GM23338 (cell line): ENCODE data around the gene UFD1. TPM values are rescaled to one million over a fixed set of nuclear protein-coding genes. Genes with fewer than 3 reads are reported as not detected.

ENCODE experiments used
- ATAC-seq: fragments of 200-7000 bp; cut with Tn5 transposase; 3 replicates; pipeline ENCODE4 v1.9.1; 2020
- DNase-seq: peaks from one replicate; pipeline ENCODE4 v3.0.0-alpha.2; 2015; ENCODE audit warnings: low spot score
- H2AFZ ChIP-seq: fragments of 200-600 bp; sonication (generic); 2 replicates; pipeline ENCODE4 v1.8.0; 2016; ENCODE audit warnings: antibody characterized with exemption, mild to moderate bottlenecking, moderate library complexity
- H3F3A ChIP-seq: fragments of 200-600 bp; sonication (generic); replicated peaks from 2 replicates; pipeline ENCODE4 v1.8.0; 2017; ENCODE audit warnings: antibody characterized with exemption, mixed run types, low read depth
- H3K27ac ChIP-seq: fragments of 200-600 bp; sonication (generic); 2 replicates; pipeline ENCODE4 v1.6.1; 2016; ENCODE audit warnings: low read depth
- H3K27me3 ChIP-seq: fragments of 200-600 bp; sonication (generic); 2 replicates; pipeline ENCODE4 v1.8.0; 2016; ENCODE audit warnings: mild to moderate bottlenecking, mixed run types, moderate library complexity; ENCODE audit not compliant: insufficient read depth
- H3K36me3 ChIP-seq: fragments of 200-600 bp; sonication (generic); 2 replicates; pipeline ENCODE4 v1.8.0; 2016; ENCODE audit warnings: mild to moderate bottlenecking; ENCODE audit not compliant: insufficient read depth
- H3K4me1 ChIP-seq: fragments of 200-600 bp; sonication (generic); 2 replicates; pipeline ENCODE4 v1.8.0; 2016; ENCODE audit warnings: mild to moderate bottlenecking, moderate library complexity; ENCODE audit not compliant: insufficient read depth
- H3K4me2 ChIP-seq: fragments of 200-600 bp; sonication (generic); 2 replicates; pipeline ENCODE4 v1.7.1; 2017; ENCODE audit warnings: mixed run types
- H3K4me3 ChIP-seq: fragments of 200-600 bp; sonication (generic); 2 replicates; pipeline ENCODE4 v1.6.1; 2016; ENCODE audit warnings: mixed run types
- H3K79me2 ChIP-seq: fragments of 200-600 bp; sonication (generic); replicated peaks from 2 replicates; pipeline ENCODE4 v1.8.0; 2017; ENCODE audit warnings: mild to moderate bottlenecking; ENCODE audit not compliant: insufficient read depth
- H3K9me2 ChIP-seq: fragments of 200-600 bp; sonication (generic); 2 replicates; pipeline ENCODE4 v1.8.0; 2017; ENCODE audit not compliant: insufficient read depth
- H4K20me1 ChIP-seq: fragments of 200-600 bp; sonication (generic); replicated peaks from 2 replicates; pipeline ENCODE4 v1.8.0; 2017; ENCODE audit warnings: mild to moderate bottlenecking; ENCODE audit not compliant: insufficient read depth
- H3K27ac Mint-ChIP-seq: 2 replicates; pipeline ENCODE4 v1.8.0; 2020; ENCODE audit warnings: inconsistent platforms, mild to moderate bottlenecking, moderate library complexity, mixed read lengths
- H3K27me3 Mint-ChIP-seq: 3 replicates; pipeline ENCODE4 v1.8.0; 2022; ENCODE audit warnings: low read depth, mild to moderate bottlenecking, moderate library complexity, mixed read lengths, inconsistent platforms; ENCODE audit not compliant: insufficient read depth, poor library complexity
- H3K36me3 Mint-ChIP-seq: 3 replicates; pipeline ENCODE4 v1.8.0; 2021; ENCODE audit warnings: low read depth, mild to moderate bottlenecking, inconsistent platforms, moderate library complexity, mixed read lengths
- H3K4me1 Mint-ChIP-seq: 3 replicates; pipeline ENCODE4 v1.8.0; 2020; ENCODE audit warnings: mild to moderate bottlenecking, inconsistent platforms, mixed read lengths
- H3K4me3 Mint-ChIP-seq: 3 replicates; pipeline ENCODE4 v1.8.0; 2021; ENCODE audit warnings: moderate library complexity, mild to moderate bottlenecking, inconsistent platforms, mixed read lengths
- H3K9me3 Mint-ChIP-seq: 3 replicates; pipeline ENCODE4 v1.8.0; 2020; ENCODE audit warnings: moderate library complexity, mild to moderate bottlenecking, inconsistent platforms, mixed read lengths
- EZH2 ChIP-seq: fragments of 200-600 bp; sonication (generic); IDR thresholded peaks from one replicate; pipeline ENCODE4 v1.8.0; 2017; ENCODE audit warnings: antibody characterized with exemption, mild to moderate bottlenecking, low read depth; ENCODE audit not compliant: unreplicated experiment
- EZH2phosphoT487 ChIP-seq: fragments of 200-600 bp; sonication (generic); IDR thresholded peaks from one replicate; pipeline ENCODE4 v1.8.1; 2018; ENCODE audit warnings: antibody characterized with exemption; ENCODE audit not compliant: unreplicated experiment
- NANOG ChIP-seq: IDR thresholded peaks from 2 replicates; pipeline ENCODE4 v1.6.1; 2016; ENCODE audit warnings: antibody characterized with exemption, borderline replicate concordance
- POLR2AphosphoS5 ChIP-seq: IDR thresholded peaks from 2 replicates; pipeline ENCODE4 v1.6.1; 2016; ENCODE audit warnings: antibody characterized with exemption, low read depth
- REST ChIP-seq: IDR thresholded peaks from one replicate; pipeline ENCODE4 v1.6.1; 2018; ENCODE audit warnings: antibody characterized with exemption; ENCODE audit not compliant: unreplicated experiment
- STAT1 ChIP-seq: IDR thresholded peaks from one replicate; pipeline ENCODE4 v1.6.1; 2016; ENCODE audit warnings: antibody characterized with exemption; ENCODE audit not compliant: unreplicated experiment
- ZNF114 ChIP-seq: fragments of 250-450 bp; sonication (Bioruptor Pico); IDR thresholded peaks from 2 replicates; pipeline ENCODE4 v1.5.0; 2020; ENCODE audit warnings: mild to moderate bottlenecking, moderate library complexity
- polyA plus RNA-seq: library from polyadenylated mRNA; unstranded; fragments of >200 nt; fragmentation: Nextera tagmentation; extraction: Ambion mirVana; gene quantifications from 2 replicates; pipeline ENCODE4 v1.2.1, GENCODE V29; 2016
- total RNA-seq: library from RNA; depleted of rRNA; stranded (reverse); fragments of >200 nt; shearing (Covaris generic); gene quantifications from 2 replicates; pipeline ENCODE4 v1.2.3, GENCODE V29; 2014
- TF ChIP-seq, protein P1 (sequence below), 2 experiments: fragments of 200-600 bp in 1 of 2; sonication (generic) in 1 of 2; conservative IDR thresholded peaks; 2 replicates each; pipeline versions ENCODE4 v1.5.1 to v1.6.1; 2016 to 2017; ENCODE audit warnings: antibody characterized with exemption in 2 of 2, low read depth in 2 of 2, mild to moderate bottlenecking in 2 of 2, moderate library complexity in 1 of 2
- TF ChIP-seq, protein P2 (sequence below): fragments of 250-450 bp; sonication (Bioruptor Pico); IDR thresholded peaks from 2 replicates; pipeline ENCODE4 v1.5.0; 2020; ENCODE audit warnings: mild to moderate bottlenecking, moderate library complexity

The UFD1 gene
- total and polyA plus RNA-seq, 2 experiments from 2014 or later: 53.5 to 93.8 TPM

- H3F3A ChIP-seq: no peaks in the 10 kb centered on the region
- peaks cover 49% of the 10 kb centered on the region for H3K79me2 ChIP-seq
- Mint-ChIP-seq H3K27me3 (peaks cover 3% of the 10 kb centered on the region), H3K4me1 (peaks cover 17% of the 10 kb centered on the region), H3K9me3 (no peaks in the 10 kb centered on the region), H3K36me3 (peaks cover 25% of the 10 kb centered on the region), H3K4me3 (peak overlapping the region; percentile 97), H3K27ac (peak overlapping the region; percentile 100)
- H3K4me3 ChIP-seq: peak overlapping the region; percentile 55
- H3K4me2 ChIP-seq: peak overlapping the region; percentile 96
- no peaks in the 10 kb centered on the region for H3K27me3 ChIP-seq
- no peak for DNase-seq
- H3K36me3 ChIP-seq: peaks cover 20% of the 10 kb centered on the region
- TF ChIP-seq, protein P1, sequence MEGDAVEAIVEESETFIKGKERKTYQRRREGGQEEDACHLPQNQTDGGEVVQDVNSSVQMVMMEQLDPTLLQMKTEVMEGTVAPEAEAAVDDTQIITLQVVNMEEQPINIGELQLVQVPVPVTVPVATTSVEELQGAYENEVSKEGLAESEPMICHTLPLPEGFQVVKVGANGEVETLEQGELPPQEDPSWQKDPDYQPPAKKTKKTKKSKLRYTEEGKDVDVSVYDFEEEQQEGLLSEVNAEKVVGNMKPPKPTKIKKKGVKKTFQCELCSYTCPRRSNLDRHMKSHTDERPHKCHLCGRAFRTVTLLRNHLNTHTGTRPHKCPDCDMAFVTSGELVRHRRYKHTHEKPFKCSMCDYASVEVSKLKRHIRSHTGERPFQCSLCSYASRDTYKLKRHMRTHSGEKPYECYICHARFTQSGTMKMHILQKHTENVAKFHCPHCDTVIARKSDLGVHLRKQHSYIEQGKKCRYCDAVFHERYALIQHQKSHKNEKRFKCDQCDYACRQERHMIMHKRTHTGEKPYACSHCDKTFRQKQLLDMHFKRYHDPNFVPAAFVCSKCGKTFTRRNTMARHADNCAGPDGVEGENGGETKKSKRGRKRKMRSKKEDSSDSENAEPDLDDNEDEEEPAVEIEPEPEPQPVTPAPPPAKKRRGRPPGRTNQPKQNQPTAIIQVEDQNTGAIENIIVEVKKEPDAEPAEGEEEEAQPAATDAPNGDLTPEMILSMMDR (conservative IDR thresholded peaks at IDR 0.05; ENCODE audit: low read depth in 2 of 2): no peak
- no peak for TF ChIP-seq EZH2phosphoT487
- TF ChIP-seq POLR2AphosphoS5: no peak
- no peak for TF ChIP-seq ZNF114 (CRISPR knock-in tag)
- no peak for TF ChIP-seq EZH2
- no peak for TF ChIP-seq STAT1
- no peaks in the 10 kb centered on the region for H3K9me2 ChIP-seq
- peaks cover 13% of the 10 kb centered on the region for H3K4me1 ChIP-seq
- H4K20me1 ChIP-seq: peaks cover 36% of the 10 kb centered on the region
- H2AFZ ChIP-seq: 0 out of 2 replicates have a peak overlapping the region, but pooled peaks have one; percentile 18
- H3K27ac ChIP-seq: no peak overlapping the region
- ATAC-seq: peak; percentile 11
Observed at GRCh38 chr22:19480173-19480568, 1.2 kb upstream of the UFD1 start.

DNA sequence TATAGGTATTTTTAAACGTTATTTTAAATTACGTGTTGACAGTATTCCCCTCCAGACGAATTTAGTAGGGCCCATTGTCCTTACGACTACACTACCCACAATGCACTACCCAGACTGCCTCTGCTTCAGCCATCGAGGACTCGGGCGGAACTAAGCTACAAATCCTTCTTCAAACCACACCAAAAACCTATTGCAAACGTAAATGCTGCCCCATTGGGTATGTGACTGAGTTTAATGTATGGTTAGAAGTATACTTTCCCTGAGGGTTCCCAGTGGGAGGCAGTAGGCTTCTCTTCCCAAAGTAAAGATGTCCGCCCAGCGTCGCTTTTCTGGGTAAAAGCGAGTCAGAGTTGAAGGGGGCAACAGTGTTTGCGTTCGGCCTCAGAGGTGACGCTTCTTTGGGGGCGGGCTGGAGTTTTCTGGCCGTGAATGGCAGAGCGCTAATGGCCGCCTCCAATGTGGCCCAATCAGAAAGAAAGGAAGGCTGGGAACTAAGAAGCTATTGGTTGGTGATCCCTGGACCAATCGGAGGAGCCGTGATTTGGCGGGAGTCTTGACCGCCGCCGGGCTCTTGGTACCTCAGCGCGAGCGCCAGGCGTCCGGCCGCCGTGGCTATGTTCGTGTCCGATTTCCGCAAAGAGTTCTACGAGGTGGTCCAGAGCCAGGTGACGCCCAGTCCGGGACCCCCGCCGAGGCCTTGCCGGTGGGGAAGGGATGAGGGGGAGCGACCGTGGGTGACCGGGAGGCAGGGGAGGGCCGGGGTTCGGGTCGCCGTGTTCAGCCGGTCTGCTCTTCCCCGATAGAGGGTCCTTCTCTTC lies 571 bp upstream of the UFD1 start, which contains the start of gene CDC45:
CDC45 (plus strand) TSS at position 566 of the 818 bp plus-strand sequence; CDS start at position 615, 49 bp downstream.
- peaks cover 37% of the 10 kb centered on the region for H4K20me1 ChIP-seq
- H3K4me1 Mint-ChIP-seq: peaks cover 17% of the 10 kb centered on the region
- peaks cover 3% of the 10 kb centered on the region for H3K27me3 Mint-ChIP-seq
- peak within 1 kb of the TSS; percentile 55 for H3K4me3 ChIP-seq
- ATAC-seq (peak; percentile 91), DNase-seq (peak; percentile 99)
- peaks cover 13% of the 10 kb centered on the region for H3K4me1 ChIP-seq
- peak within 1 kb of the TSS; percentile 97 for H3K4me3 Mint-ChIP-seq
- H3K9me2 ChIP-seq: no peaks in the 10 kb centered on the region
- peak within 1 kb of the TSS; percentile 44; the same call in 1 of the 2 replicates for H2AFZ ChIP-seq
- H3K36me3 ChIP-seq: peaks cover 19% of the 10 kb centered on the region
- peak within 1 kb of the TSS; percentile 89 for H3K27ac ChIP-seq
- no peaks in the 10 kb centered on the region for H3K9me3 Mint-ChIP-seq
- peak within 1 kb of the TSS; percentile 98 for H3K4me2 ChIP-seq
- H3K36me3 Mint-ChIP-seq: peaks cover 22% of the 10 kb centered on the region
- no peaks in the 10 kb centered on the region for H3F3A ChIP-seq
- peak within 1 kb of the TSS; percentile 100 for H3K27ac Mint-ChIP-seq
- no peaks in the 10 kb centered on the region for H3K27me3 ChIP-seq
- peaks cover 50% of the 10 kb centered on the region for H3K79me2 ChIP-seq
- TF ChIP-seq, protein P2, sequence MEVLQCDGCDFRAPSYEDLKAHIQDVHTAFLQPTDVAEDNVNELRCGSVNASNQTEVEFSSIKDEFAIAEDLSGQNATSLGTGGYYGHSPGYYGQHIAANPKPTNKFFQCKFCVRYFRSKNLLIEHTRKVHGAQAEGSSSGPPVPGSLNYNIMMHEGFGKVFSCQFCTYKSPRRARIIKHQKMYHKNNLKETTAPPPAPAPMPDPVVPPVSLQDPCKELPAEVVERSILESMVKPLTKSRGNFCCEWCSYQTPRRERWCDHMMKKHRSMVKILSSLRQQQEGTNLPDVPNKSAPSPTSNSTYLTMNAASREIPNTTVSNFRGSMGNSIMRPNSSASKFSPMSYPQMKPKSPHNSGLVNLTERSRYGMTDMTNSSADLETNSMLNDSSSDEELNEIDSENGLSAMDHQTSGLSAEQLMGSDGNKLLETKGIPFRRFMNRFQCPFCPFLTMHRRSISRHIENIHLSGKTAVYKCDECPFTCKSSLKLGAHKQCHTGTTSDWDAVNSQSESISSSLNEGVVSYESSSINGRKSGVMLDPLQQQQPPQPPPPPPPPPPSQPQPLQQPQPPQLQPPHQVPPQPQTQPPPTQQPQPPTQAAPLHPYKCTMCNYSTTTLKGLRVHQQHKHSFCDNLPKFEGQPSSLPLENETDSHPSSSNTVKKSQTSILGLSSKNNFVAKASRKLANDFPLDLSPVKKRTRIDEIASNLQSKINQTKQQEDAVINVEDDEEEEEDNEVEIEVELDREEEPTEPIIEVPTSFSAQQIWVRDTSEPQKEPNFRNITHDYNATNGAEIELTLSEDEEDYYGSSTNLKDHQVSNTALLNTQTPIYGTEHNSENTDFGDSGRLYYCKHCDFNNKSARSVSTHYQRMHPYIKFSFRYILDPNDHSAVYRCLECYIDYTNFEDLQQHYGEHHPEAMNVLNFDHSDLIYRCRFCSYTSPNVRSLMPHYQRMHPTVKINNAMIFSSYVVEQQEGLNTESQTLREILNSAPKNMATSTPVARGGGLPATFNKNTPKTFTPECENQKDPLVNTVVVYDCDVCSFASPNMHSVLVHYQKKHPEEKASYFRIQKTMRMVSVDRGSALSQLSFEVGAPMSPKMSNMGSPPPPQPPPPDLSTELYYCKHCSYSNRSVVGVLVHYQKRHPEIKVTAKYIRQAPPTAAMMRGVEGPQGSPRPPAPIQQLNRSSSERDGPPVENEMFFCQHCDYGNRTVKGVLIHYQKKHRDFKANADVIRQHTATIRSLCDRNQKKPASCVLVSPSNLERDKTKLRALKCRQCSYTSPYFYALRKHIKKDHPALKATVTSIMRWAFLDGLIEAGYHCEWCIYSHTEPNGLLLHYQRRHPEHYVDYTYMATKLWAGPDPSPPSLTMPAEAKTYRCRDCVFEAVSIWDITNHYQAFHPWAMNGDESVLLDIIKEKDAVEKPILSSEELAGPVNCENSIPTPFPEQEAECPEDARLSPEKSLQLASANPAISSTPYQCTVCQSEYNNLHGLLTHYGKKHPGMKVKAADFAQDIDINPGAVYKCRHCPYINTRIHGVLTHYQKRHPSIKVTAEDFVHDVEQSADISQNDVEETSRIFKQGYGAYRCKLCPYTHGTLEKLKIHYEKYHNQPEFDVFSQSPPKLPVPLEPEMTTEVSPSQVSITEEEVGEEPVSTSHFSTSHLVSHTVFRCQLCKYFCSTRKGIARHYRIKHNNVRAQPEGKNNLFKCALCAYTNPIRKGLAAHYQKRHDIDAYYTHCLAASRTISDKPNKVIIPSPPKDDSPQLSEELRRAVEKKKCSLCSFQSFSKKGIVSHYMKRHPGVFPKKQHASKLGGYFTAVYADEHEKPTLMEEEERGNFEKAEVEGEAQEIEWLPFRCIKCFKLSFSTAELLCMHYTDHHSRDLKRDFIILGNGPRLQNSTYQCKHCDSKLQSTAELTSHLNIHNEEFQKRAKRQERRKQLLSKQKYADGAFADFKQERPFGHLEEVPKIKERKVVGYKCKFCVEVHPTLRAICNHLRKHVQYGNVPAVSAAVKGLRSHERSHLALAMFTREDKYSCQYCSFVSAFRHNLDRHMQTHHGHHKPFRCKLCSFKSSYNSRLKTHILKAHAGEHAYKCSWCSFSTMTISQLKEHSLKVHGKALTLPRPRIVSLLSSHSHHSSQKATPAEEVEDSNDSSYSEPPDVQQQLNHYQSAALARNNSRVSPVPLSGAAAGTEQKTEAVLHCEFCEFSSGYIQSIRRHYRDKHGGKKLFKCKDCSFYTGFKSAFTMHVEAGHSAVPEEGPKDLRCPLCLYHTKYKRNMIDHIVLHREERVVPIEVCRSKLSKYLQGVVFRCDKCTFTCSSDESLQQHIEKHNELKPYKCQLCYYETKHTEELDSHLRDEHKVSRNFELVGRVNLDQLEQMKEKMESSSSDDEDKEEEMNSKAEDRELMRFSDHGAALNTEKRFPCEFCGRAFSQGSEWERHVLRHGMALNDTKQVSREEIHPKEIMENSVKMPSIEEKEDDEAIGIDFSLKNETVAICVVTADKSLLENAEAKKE (CRISPR knock-in tag): no peak
- TF ChIP-seq NANOG: peak; percentile 14; the same call in 1 of the 2 replicates
- TF ChIP-seq REST: no peak
- no peak for TF ChIP-seq EZH2phosphoT487
- no peak for TF ChIP-seq EZH2
